DND-41 (cell line): Measurements from ENCODE around the gene ZC2HC1B.
"Not testable (repeated sequence)": the region's sequence is repeated elsewhere in the genome, so short reads cannot be mapped to it uniquely, and the experiment has no call there.

Experiments
- ATAC-seq: fragments of 200-7000 bp; cut with Tn5 transposase; 3 replicates; pipeline ENCODE4 v1.9.1; 2021; ENCODE audit warnings: low read depth; ENCODE audit not compliant: insufficient read depth
- DNase-seq: peaks from one replicate; pipeline ENCODE4 v3.0.0-alpha.2; 2020
- H2AFZ ChIP-seq: 2 replicates; pipeline ENCODE4 v1.6.0; 2012; ENCODE audit warnings: low read depth, low read length
- H3K27ac ChIP-seq: 2 replicates; pipeline ENCODE4 v1.5.1; 2012; ENCODE audit warnings: low read length, inconsistent platforms
- H3K27me3 ChIP-seq: fragments of 200-600 bp; sonication (generic); 2 replicates; pipeline ENCODE4 v1.6.0; 2012; ENCODE audit warnings: low read length, mild to moderate bottlenecking, inconsistent platforms; ENCODE audit not compliant: insufficient read depth, poor library complexity
- H3K36me3 ChIP-seq: 2 replicates; pipeline ENCODE4 v1.5.1; 2012; ENCODE audit warnings: low read length, inconsistent platforms; ENCODE audit not compliant: insufficient read depth
- H3K4me1 ChIP-seq: 2 replicates; pipeline ENCODE4 v1.5.1; 2012; ENCODE audit warnings: mild to moderate bottlenecking, low read length; ENCODE audit not compliant: insufficient read depth
- H3K4me2 ChIP-seq: 2 replicates; pipeline ENCODE4 v1.6.0; 2012; ENCODE audit warnings: mild to moderate bottlenecking, moderate library complexity, low read length, inconsistent platforms; ENCODE audit not compliant: insufficient read depth
- H3K4me3 ChIP-seq, 2 experiments: fragments of 200-600 bp in 1 of 2; shearing (Covaris generic) in 1 of 2; 2 replicates each; pipeline ENCODE4 v1.5.1; 2012 to 2016; ENCODE audit warnings: inconsistent platforms in 2 of 2, low read length in 2 of 2, mild to moderate bottlenecking in 2 of 2, low read depth in 1 of 2, moderate library complexity in 1 of 2
- H3K79me2 ChIP-seq: 2 replicates; pipeline ENCODE4 v1.6.0; 2012; ENCODE audit warnings: low read length, inconsistent platforms; ENCODE audit not compliant: insufficient read depth
- H3K9ac ChIP-seq: 2 replicates; pipeline ENCODE4 v1.6.0; 2012; ENCODE audit warnings: low read depth, mild to moderate bottlenecking, inconsistent platforms, low read length, moderate library complexity
- H3K9me3 ChIP-seq: 2 replicates; pipeline ENCODE4 v1.5.1; 2012; ENCODE audit warnings: low read length, moderate library complexity, mild to moderate bottlenecking, inconsistent platforms; ENCODE audit not compliant: insufficient read depth, severe bottlenecking
- H4K20me1 ChIP-seq: 2 replicates; pipeline ENCODE4 v1.6.0; 2012; ENCODE audit warnings: low read length; ENCODE audit not compliant: insufficient read depth
- EZH2 ChIP-seq: IDR thresholded peaks from 3 replicates; pipeline ENCODE4 v1.6.1; 2012; ENCODE audit warnings: borderline replicate concordance, low read depth, mild to moderate bottlenecking, moderate library complexity, low read length, inconsistent platforms; ENCODE audit not compliant: severe bottlenecking
- TF ChIP-seq, protein P1 (sequence below): IDR thresholded peaks from 2 replicates; pipeline ENCODE4 v1.5.1; 2012; ENCODE audit warnings: borderline replicate concordance, low read length, moderate library complexity, mild to moderate bottlenecking; ENCODE audit not compliant: poor library complexity, severe bottlenecking; ENCODE audit errors: extremely low read depth

The ZC2HC1B gene

GRCh38 chr6:143872201-143872600 is 7.9 kb downstream of the ZC2HC1B start:
- Histone ChIP-seq H3K79me2 (no peaks in the 10 kb centered on the region), H3K4me3 (no peak overlapping the region), H2AFZ (no peak overlapping the region), H3K9ac (no peak overlapping the region), H3K4me1 (no peaks in the 10 kb centered on the region), H3K9me3 (no peaks in the 10 kb centered on the region), H3K27ac (no peak overlapping the region), H3K4me2 (no peak overlapping the region), H4K20me1 (no peaks in the 10 kb centered on the region), H3K36me3 (no peaks in the 10 kb centered on the region), H3K27me3 (no peaks in the 10 kb centered on the region)
- TF ChIP-seq EZH2, result no peak
- TF ChIP-seq, protein P1, sequence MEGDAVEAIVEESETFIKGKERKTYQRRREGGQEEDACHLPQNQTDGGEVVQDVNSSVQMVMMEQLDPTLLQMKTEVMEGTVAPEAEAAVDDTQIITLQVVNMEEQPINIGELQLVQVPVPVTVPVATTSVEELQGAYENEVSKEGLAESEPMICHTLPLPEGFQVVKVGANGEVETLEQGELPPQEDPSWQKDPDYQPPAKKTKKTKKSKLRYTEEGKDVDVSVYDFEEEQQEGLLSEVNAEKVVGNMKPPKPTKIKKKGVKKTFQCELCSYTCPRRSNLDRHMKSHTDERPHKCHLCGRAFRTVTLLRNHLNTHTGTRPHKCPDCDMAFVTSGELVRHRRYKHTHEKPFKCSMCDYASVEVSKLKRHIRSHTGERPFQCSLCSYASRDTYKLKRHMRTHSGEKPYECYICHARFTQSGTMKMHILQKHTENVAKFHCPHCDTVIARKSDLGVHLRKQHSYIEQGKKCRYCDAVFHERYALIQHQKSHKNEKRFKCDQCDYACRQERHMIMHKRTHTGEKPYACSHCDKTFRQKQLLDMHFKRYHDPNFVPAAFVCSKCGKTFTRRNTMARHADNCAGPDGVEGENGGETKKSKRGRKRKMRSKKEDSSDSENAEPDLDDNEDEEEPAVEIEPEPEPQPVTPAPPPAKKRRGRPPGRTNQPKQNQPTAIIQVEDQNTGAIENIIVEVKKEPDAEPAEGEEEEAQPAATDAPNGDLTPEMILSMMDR, result no peak
- DNase-seq (no peak), ATAC-seq (peak; percentile 72)

- not testable (repeated sequence) for H3K79me2 ChIP-seq, H2AFZ ChIP-seq, H3K4me2 ChIP-seq, H3K9ac ChIP-seq, H4K20me1 ChIP-seq, H3K36me3 ChIP-seq, DNase-seq, H3K4me3 ChIP-seq, H3K27me3 ChIP-seq, H3K4me1 ChIP-seq, ATAC-seq, H3K9me3 ChIP-seq, H3K27ac ChIP-seq
Observed at GRCh38 chr6:143873600-143873999, 9.3 kb downstream of the ZC2HC1B start.

DNA sequence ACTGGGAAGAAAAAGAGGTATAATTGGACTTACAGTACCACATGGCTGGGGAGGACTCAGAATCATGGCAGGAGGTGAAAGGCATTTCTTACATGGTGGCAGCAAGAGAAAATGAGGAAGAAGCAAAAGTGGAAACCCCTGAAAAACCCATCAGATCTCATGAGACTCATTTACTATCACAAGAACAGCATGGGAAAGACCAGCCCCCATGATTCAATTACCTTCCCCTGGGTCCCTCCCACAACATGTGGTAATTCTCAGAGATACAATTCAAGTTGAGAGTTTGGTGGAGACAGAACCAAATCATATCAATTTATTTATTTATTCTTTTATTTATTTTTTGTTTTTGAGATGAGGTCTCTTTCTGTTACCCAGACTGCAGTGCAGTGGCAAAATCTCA is 10.2 kb downstream of the ZC2HC1B start:
- H3K4me1 ChIP-seq, H3K79me2 ChIP-seq, H3K4me2 ChIP-seq, H3K4me3 ChIP-seq, H3K9me3 ChIP-seq, H2AFZ ChIP-seq, ATAC-seq, H4K20me1 ChIP-seq, H3K27me3 ChIP-seq, DNase-seq, H3K27ac ChIP-seq, H3K36me3 ChIP-seq, H3K9ac ChIP-seq: not testable (repeated sequence)

DNA sequence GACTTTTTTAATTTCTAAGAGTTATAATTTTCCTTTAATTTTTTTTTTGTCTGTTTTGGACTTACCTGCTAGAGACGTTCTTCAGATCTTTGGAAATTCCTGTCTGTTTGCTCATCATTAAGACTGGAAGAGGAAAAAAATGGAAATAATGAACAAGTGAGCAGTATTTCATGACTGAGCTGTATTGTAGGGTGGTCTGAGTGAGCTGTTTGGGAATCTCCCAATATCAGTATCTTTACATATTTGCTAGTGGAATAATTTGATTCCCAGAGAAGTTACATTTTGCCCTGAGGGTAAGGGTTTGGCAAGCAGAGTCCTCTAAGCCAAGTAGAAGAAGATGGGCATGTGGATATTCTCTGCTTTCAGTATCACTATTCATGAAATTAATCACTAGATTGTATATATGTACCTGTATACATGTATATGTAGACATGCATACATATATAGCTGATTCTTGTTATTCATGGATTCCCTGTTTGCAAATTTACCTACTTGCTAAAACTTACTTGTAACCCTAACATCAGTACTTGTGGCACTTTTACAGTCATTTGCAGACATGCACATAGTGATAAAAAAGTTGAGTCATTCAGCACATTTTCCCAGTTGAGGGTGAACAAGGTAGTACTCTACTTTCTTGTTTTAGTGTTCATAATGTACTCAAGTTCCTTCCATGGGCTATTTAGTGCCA is 13.5 kb downstream of the ZC2HC1B start:
- TF ChIP-seq, protein P1, result no peak
- no peak for TF ChIP-seq EZH2
- DNase-seq (no peak), ATAC-seq (no peak)
- no peaks in the 10 kb centered on the region for H3K4me1 ChIP-seq
- no peaks in the 10 kb centered on the region for H3K27me3 ChIP-seq
- H3K79me2 ChIP-seq, result no peaks in the 10 kb centered on the region
- no peaks in the 10 kb centered on the region for H3K9me3 ChIP-seq
- no peaks in the 10 kb centered on the region for H3K36me3 ChIP-seq
- no peak overlapping the region for H3K4me3 ChIP-seq
- H3K4me2 ChIP-seq, result no peak overlapping the region
- no peak overlapping the region for H3K9ac ChIP-seq
- H2AFZ ChIP-seq, result no peak overlapping the region
- no peaks in the 10 kb centered on the region for H4K20me1 ChIP-seq
- H3K27ac ChIP-seq, result no peak overlapping the region
